IPS-18a (cell line): Measurements from ENCODE around the gene EPB41L3.
A peak's percentile ranks its signal among the peaks of the same experiment; 100 is the strongest.

Experiments used
- H3K27ac ChIP-seq: one replicate; pipeline ENCODE4 v1.5.1; 2013; ENCODE audit warnings: low read length
- H3K27me3 ChIP-seq: one replicate; pipeline ENCODE4 v1.6.1; 2013; ENCODE audit warnings: mild to moderate bottlenecking, low read length; ENCODE audit not compliant: control insufficient read depth, insufficient read depth
- H3K36me3 ChIP-seq: one replicate; pipeline ENCODE4 v1.6.1; 2013; ENCODE audit warnings: low read depth, low read length; ENCODE audit not compliant: control insufficient read depth
- H3K4me1 ChIP-seq: one replicate; pipeline ENCODE4 v1.6.1; 2013; ENCODE audit warnings: low read depth, low read length; ENCODE audit not compliant: control insufficient read depth
- H3K4me3 ChIP-seq: one replicate; pipeline ENCODE4 v1.5.1; 2013; ENCODE audit warnings: low read length
- H3K9ac ChIP-seq: one replicate; pipeline ENCODE4 v1.6.1; 2013; ENCODE audit warnings: mild to moderate bottlenecking, low read length, moderate library complexity
- H3K9me3 ChIP-seq: one replicate; pipeline ENCODE4 v1.6.1; 2013; ENCODE audit warnings: low read depth, low read length; ENCODE audit not compliant: control insufficient read depth

EPB41L3 gene

DNA sequence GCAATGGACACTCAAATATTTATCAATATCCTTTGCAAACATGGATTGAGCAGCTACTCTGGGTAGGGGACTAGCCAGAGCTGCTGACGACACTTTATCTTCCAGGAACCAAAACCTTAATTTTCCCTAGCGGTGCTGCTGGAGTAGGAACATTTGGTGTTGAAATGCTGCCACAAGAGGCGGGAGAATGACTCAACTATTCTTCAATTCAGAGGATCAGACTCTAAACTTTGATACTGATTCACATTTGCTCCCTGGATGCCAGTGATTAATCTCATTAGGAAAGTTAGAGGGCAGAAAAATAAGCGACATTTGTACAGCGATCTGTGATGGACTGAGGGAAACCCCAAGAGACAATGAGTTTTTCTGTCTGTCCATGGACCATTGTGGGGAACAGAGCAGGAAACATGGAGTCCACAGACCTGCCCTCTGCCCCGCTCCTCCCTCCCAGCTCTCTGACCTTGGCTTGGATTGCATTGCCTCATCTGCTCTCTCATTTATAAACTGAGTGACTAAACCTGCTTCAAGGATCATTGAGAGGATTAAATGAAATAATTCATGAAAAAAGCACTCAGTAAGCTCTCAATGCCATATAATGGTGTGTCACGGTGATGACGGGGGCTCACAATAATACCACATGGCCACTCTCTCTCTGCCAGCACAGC, 12.6 kb upstream of the EPB41L3 start:
- Histone ChIP-seq H3K4me3 (no peak overlapping the region), H3K27ac (no peak overlapping the region), H3K9ac (no peak overlapping the region), H3K27me3 (no peaks in the 10 kb centered on the region), H3K9me3 (no peaks in the 10 kb centered on the region), H3K4me1 (no peaks in the 10 kb centered on the region), H3K36me3 (no peaks in the 10 kb centered on the region)

GRCh38 chr18:5554629-5555028, 10.8 kb upstream of the EPB41L3 start:
- no peaks in the 10 kb centered on the region for H3K27me3 ChIP-seq
- H3K9ac ChIP-seq: no peak overlapping the region
- no peak overlapping the region for H3K27ac ChIP-seq
- no peak overlapping the region for H3K4me3 ChIP-seq
- no peaks in the 10 kb centered on the region for H3K4me1 ChIP-seq
- no peaks in the 10 kb centered on the region for H3K9me3 ChIP-seq
- H3K36me3 ChIP-seq: no peaks in the 10 kb centered on the region

DNA sequence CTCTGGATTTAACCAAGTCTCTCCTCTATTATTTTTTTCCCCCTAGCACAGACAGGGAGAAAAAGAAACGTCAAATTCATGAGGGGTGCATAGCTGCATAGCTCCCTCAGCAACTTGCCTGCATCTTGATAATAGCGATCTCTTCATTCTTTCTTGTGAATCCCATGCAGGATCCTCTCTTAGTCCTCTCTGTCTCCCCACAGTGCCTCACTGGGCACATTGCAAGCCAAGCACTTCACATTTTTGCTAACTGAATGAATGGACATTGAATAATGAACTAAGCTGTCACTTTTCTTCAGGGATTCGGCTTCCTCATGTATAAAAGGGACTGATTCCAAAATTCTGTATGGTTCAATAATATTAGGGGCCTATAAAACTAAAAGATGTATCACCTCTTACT, 2.9 kb upstream of the EPB41L3 start:
- Histone ChIP-seq H3K4me1 (peaks cover 5% of the 10 kb centered on the region), H3K27ac (no peak overlapping the region), H3K4me3 (no peak overlapping the region), H3K9me3 (no peaks in the 10 kb centered on the region), H3K9ac (no peak overlapping the region), H3K27me3 (peaks cover 21% of the 10 kb centered on the region), H3K36me3 (no peaks in the 10 kb centered on the region)

DNA sequence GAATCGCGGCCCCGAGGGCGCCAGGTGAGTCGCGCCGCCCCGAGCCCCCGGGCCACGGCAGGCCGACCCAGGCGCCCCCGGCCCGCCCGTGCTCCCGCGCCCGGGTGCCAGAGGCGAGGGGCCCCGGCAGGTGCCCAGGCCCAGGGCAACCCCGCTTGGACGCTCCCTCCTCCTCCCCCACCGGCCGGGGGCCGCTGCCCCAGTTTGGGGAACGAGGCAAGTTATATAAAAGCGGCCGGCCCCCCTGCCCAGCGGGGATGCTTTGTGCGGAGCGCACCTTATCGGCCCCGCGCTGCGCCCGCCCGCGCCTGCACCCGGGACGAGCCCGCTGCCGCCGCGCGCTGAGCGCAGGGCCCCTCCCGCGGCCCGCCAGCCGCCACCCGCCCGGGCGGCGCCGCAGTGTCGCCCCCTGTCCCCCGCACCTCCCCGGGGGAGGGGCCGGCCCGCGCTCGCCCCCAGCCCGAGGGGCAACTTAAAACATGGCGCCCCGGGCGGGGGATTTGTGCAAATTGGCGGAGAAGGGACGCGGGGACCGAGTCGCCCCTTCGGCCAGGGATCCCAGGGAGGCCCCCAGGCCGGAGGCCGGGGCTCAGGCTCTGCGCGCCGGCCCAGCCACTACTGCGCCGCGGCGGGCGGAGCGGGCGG, 639 bp downstream of the EPB41L3 start:
- peaks cover 20% of the 10 kb centered on the region for H3K4me1 ChIP-seq
- peak overlapping the region; percentile 45 for H3K9ac ChIP-seq
- H3K36me3 ChIP-seq: no peaks in the 10 kb centered on the region
- H3K4me3 ChIP-seq: peak overlapping the region; percentile 88
- H3K27ac ChIP-seq: no peak overlapping the region
- peaks cover 27% of the 10 kb centered on the region for H3K27me3 ChIP-seq
- H3K9me3 ChIP-seq: no peaks in the 10 kb centered on the region

DNA sequence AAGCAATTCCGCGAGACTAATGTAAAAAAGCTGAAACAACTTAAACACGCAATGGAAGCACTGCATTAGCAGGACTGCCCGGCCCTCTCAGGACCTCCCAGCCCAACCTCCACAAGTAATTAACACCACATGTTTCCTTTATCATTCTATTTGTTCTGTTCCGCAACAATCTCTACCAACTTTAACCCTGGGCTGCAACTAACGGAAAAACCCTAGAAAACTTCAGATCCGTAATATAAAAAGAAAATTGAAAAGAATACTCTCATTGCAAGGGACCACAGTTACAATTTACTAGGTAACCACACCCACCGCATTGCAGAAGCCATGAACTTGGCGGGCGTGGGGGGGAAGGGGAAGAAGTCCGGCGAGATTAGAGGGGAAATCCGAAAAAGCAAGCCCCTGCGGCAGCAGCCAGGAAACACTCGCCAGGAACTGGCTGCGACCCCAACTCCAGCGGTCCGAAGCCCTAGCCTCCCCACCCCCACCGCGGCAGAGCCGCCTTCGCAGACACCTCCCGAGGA, 1.2 kb downstream of the EPB41L3 start:
- H3K27me3 ChIP-seq: peaks cover 27% of the 10 kb centered on the region
- peaks cover 20% of the 10 kb centered on the region for H3K4me1 ChIP-seq
- no peaks in the 10 kb centered on the region for H3K9me3 ChIP-seq
- peak overlapping the region; percentile 88 for H3K4me3 ChIP-seq
- peak overlapping the region; percentile 45 for H3K9ac ChIP-seq
- no peaks in the 10 kb centered on the region for H3K36me3 ChIP-seq
- no peak overlapping the region for H3K27ac ChIP-seq

- Histone ChIP-seq H3K27me3 (peaks cover 27% of the 10 kb centered on the region), H3K36me3 (no peaks in the 10 kb centered on the region), H3K9ac (no peak overlapping the region), H3K4me1 (peaks cover 20% of the 10 kb centered on the region), H3K4me3 (peak overlapping the region; percentile 88), H3K27ac (no peak overlapping the region), H3K9me3 (no peaks in the 10 kb centered on the region)
Measured at GRCh38 chr18:5541644-5542043, 2.2 kb downstream of the EPB41L3 start.

GRCh38 chr18:5539391-5539790, 4.4 kb downstream of the EPB41L3 start:
- Histone ChIP-seq H3K4me3 (no peak overlapping the region), H3K9me3 (no peaks in the 10 kb centered on the region), H3K27me3 (peaks cover 19% of the 10 kb centered on the region), H3K27ac (no peak overlapping the region), H3K36me3 (no peaks in the 10 kb centered on the region), H3K4me1 (peaks cover 20% of the 10 kb centered on the region), H3K9ac (no peak overlapping the region)

DNA sequence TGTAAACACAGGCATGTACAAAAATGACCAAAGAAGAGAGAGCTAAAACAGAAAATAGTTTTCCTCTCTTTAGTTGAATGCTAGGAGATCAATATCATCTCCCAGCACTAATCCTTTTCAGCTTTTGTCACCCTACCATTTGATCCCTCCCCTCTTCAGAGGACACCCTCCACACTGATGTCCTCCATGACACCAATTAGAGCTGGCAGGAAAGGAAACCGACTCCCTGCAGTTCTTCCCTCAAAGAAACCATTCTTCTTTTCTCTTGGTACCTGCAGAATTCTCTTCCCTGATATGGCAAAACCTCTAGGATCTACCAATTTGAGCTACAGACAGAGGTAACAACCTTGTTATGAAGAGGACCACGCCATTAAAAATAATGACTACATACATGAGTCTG, 5.3 kb downstream of the EPB41L3 start:
- Histone ChIP-seq H3K36me3 (no peaks in the 10 kb centered on the region), H3K9ac (no peak overlapping the region), H3K9me3 (no peaks in the 10 kb centered on the region), H3K4me1 (peaks cover 20% of the 10 kb centered on the region), H3K4me3 (no peak overlapping the region), H3K27me3 (peaks cover 16% of the 10 kb centered on the region), H3K27ac (no peak overlapping the region)

- H3K27ac ChIP-seq: no peak overlapping the region
- peaks cover 16% of the 10 kb centered on the region for H3K27me3 ChIP-seq
- no peak overlapping the region for H3K9ac ChIP-seq
- H3K4me3 ChIP-seq: no peak overlapping the region
- no peaks in the 10 kb centered on the region for H3K36me3 ChIP-seq
- H3K4me1 ChIP-seq: peaks cover 20% of the 10 kb centered on the region
- H3K9me3 ChIP-seq: no peaks in the 10 kb centered on the region
Measured at GRCh38 chr18:5537860-5538259, 5.9 kb downstream of the EPB41L3 start.

- no peaks in the 10 kb centered on the region for H3K27me3 ChIP-seq
- H3K27ac ChIP-seq: no peak overlapping the region
- no peak overlapping the region for H3K4me3 ChIP-seq
- H3K36me3 ChIP-seq: no peaks in the 10 kb centered on the region
- no peak overlapping the region for H3K9ac ChIP-seq
- peaks cover 12% of the 10 kb centered on the region for H3K4me1 ChIP-seq
- no peaks in the 10 kb centered on the region for H3K9me3 ChIP-seq
Measured at GRCh38 chr18:5534845-5535244, 9.0 kb downstream of the EPB41L3 start.

DNA sequence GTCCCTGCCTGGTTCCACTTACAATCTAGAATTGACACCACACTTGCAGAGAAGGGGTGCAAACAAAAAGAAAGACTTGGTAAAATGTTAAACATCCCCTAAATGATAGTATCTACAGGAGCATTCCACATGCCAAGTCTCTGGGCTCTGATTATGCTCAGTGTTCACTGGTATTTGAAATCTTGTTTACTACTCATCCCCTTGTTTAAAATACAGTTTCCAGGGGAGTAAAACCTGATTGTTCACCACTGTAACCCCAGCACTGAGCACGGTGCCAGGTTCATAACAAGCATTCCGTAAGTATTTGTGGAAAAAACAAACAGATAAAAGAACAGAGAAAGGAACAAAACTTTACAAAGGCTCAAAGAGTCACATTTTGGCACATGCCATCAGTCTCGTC, 11.7 kb downstream of the EPB41L3 start:
- Histone ChIP-seq H3K36me3 (no peaks in the 10 kb centered on the region), H3K27me3 (no peaks in the 10 kb centered on the region), H3K4me3 (no peak overlapping the region), H3K9ac (no peak overlapping the region), H3K27ac (no peak overlapping the region), H3K9me3 (no peaks in the 10 kb centered on the region), H3K4me1 (no peaks in the 10 kb centered on the region)

DNA sequence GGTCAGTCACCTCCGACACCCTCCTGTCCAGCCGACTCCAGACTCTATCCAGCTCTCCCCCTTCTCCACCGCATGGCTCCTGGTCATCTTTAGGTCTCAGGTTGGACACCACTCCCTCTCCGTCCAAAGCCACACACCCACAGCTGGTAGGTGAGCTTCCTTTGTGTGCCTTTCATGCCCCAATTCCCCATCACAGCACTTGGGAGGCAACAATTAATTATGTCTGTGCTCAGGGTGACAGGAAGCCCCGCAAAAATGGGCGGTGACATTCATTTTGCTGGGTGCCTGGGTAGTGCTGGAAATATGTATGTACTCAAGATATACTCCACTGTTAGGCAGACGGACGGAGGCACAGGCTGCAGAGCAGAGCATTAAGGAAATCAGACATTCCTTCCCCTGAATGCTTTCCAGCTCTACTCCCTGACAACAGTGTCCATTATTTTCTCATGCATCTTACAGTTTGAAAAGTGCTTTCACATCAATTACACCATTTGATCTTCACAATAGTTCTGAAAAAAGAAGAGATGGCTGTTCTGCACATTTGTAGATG, 13.1 kb downstream of the EPB41L3 start:
- Histone ChIP-seq H3K4me3 (no peak overlapping the region), H3K9me3 (no peaks in the 10 kb centered on the region), H3K9ac (no peak overlapping the region), H3K4me1 (no peaks in the 10 kb centered on the region), H3K27me3 (no peaks in the 10 kb centered on the region), H3K36me3 (no peaks in the 10 kb centered on the region), H3K27ac (no peak overlapping the region)
